HEK293 (cell line): Measurements from ENCODE around the gene MYORG.

Experiments used
- CTCF ChIP-seq: fragments of 450-650 bp; formaldehyde crosslinking; IDR thresholded peaks from 2 replicates; pipeline ENCODE4 v1.5.1; 2016; ENCODE audit warnings: missing biosample characterization, missing genetic modification characterization
- KLF9 ChIP-seq: fragments of 450-650 bp; formaldehyde crosslinking; IDR thresholded peaks from 2 replicates; pipeline ENCODE4 v1.5.1; 2016; ENCODE audit warnings: missing biosample characterization, missing genetic modification characterization, low read depth
- PRDM6 ChIP-seq: fragments of 450-650 bp; formaldehyde crosslinking; IDR thresholded peaks from 2 replicates; pipeline ENCODE4 v1.5.1; 2017; ENCODE audit warnings: missing biosample characterization, missing genetic modification characterization
- YY1 ChIP-seq: fragments of 450-650 bp; formaldehyde crosslinking; IDR thresholded peaks from 2 replicates; pipeline ENCODE4 v1.5.1; 2018; ENCODE audit warnings: missing biosample characterization, missing genetic modification characterization
- ZNF146 ChIP-seq: fragments of 450-650 bp; formaldehyde crosslinking; IDR thresholded peaks from 2 replicates; pipeline ENCODE4 v1.5.1; 2016; ENCODE audit warnings: missing biosample characterization, missing genetic modification characterization
- ZNF174 ChIP-seq: fragments of 450-650 bp; formaldehyde crosslinking; IDR thresholded peaks from 2 replicates; pipeline ENCODE4 v1.5.0; 2017; ENCODE audit warnings: missing biosample characterization, mild to moderate bottlenecking, missing genetic modification characterization
- ZNF37A ChIP-seq: fragments of 450-650 bp; IDR thresholded peaks from 2 replicates; pipeline ENCODE4 v1.5.1; 2018; ENCODE audit warnings: missing biosample characterization, missing genetic modification characterization
- ZNF433 ChIP-seq: fragments of 450-650 bp; formaldehyde crosslinking; IDR thresholded peaks from 2 replicates; pipeline ENCODE4 v1.5.1; 2016; ENCODE audit warnings: missing biosample characterization, missing genetic modification characterization, low read depth
- TF ChIP-seq, protein P1 (sequence below): fragments of 450-650 bp; formaldehyde crosslinking; IDR thresholded peaks from 2 replicates; pipeline ENCODE4 v1.5.1; 2016; ENCODE audit warnings: missing biosample characterization, missing genetic modification characterization

GRCh38 chr9:34400686-34401602, 24.2 kb upstream of the MYORG start:
- TF ChIP-seq CTCF (tag by site-specific recombination) (no peak), ZNF174 (no peak), ZNF37A (tag by site-specific recombination) (no peak), PRDM6 (tag by site-specific recombination) (no peak), KLF9 (no peak), ZNF146 (tag by site-specific recombination) (no peak), YY1 (tag by site-specific recombination) (no peak), ZNF433 (tag by site-specific recombination) (no peak)
- TF ChIP-seq, protein P1, sequence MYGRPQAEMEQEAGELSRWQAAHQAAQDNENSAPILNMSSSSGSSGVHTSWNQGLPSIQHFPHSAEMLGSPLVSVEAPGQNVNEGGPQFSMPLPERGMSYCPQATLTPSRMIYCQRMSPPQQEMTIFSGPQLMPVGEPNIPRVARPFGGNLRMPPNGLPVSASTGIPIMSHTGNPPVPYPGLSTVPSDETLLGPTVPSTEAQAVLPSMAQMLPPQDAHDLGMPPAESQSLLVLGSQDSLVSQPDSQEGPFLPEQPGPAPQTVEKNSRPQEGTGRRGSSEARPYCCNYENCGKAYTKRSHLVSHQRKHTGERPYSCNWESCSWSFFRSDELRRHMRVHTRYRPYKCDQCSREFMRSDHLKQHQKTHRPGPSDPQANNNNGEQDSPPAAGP (tag by site-specific recombination): no peak
